Prostate gland (tissue), 2 donors: ENCODE data around the gene GEMIN4.

Source experiments
- POLR2A ChIP-seq: fragments of 450-650 bp; IDR thresholded peaks from one replicate; pipeline ENCODE4 v1.6.1; 2016; ENCODE audit warnings: antibody characterized with exemption, mild to moderate bottlenecking
- POLR2AphosphoS5 ChIP-seq: sonication (generic); formaldehyde crosslinking; IDR thresholded peaks from one replicate; pipeline ENCODE4 v1.6.1; 2017; ENCODE audit warnings: antibody characterized with exemption
- TF ChIP-seq, protein P1 (sequence below), 4 experiments: fragments of 200-600 bp in 2 of 4; fragments of 450-650 bp in 2 of 4; sonication (generic) in 2 of 4; IDR thresholded peaks; 1 replicate in 3 of 4; 2 replicates in 1 of 4; pipeline ENCODE4 v1.5.1; 2016 to 2019; ENCODE audit warnings: antibody characterized with exemption in 4 of 4, mild to moderate bottlenecking in 2 of 4, moderate library complexity in 2 of 4

- TF ChIP-seq POLR2AphosphoS5 (no peak), POLR2A (no peak)
- TF ChIP-seq, protein P1, sequence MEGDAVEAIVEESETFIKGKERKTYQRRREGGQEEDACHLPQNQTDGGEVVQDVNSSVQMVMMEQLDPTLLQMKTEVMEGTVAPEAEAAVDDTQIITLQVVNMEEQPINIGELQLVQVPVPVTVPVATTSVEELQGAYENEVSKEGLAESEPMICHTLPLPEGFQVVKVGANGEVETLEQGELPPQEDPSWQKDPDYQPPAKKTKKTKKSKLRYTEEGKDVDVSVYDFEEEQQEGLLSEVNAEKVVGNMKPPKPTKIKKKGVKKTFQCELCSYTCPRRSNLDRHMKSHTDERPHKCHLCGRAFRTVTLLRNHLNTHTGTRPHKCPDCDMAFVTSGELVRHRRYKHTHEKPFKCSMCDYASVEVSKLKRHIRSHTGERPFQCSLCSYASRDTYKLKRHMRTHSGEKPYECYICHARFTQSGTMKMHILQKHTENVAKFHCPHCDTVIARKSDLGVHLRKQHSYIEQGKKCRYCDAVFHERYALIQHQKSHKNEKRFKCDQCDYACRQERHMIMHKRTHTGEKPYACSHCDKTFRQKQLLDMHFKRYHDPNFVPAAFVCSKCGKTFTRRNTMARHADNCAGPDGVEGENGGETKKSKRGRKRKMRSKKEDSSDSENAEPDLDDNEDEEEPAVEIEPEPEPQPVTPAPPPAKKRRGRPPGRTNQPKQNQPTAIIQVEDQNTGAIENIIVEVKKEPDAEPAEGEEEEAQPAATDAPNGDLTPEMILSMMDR (IDR thresholded peaks at IDR 0.05): no peak
Measured at GRCh38 chr17:742147-742793, 9.8 kb downstream of the GEMIN4 start.
